ENCODE results near the gene IKZF1.
A peak's percentile ranks its signal among the peaks of the same experiment; 100 is the strongest.
"Not testable (repeated sequence)": the region's sequence is repeated elsewhere in the genome, so short reads cannot be mapped to it uniquely, and the experiment has no call there.

Gene IKZF1

DNA sequence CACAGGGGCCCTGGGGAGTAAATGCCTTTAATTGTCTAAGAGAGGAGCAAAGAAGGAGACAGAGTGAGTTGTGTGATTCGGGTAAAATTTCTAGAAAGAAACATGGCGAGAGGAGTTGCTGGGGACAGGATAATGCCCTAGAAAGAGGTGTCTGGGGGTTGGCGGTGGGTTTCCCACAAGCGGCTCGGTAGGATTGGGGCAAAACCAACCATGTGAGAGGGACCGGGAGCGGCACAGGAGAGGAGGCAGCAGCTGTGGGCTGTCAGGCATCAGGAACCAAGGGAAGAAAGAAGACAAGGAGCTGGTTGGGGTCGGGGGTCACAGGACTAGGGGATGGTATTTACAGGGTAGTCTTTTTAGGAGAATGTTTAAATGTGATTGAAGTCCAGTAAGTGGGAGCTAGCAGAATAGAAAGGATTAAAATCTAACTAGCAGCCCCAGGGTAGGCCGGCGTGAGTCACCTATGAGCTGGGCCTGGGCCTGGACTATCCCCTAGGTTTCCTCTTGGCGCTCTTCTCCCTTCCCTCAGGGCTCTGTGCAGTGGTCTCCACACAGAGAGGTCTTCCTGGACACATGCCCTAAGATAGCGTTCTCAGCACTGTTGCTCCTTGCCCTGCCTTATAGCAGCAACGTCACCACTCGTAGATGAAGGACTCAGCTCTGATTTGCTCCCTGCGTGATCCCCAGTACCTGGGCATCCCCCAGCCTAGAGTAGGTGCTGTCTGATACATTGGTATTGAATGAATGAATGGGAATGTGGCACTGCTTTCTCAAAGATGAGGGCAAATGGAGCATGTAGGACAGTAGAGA, 32.6 kb downstream of the IKZF1 start:
- no peak for DNase-seq (ENCODE audit: low read depth)
- peak; percentile 5 for TF ChIP-seq POLR2A (IDR thresholded peaks at IDR 0.05; ENCODE audit: extremely low read depth, insufficient read length)
- TF ChIP-seq, protein P1, sequence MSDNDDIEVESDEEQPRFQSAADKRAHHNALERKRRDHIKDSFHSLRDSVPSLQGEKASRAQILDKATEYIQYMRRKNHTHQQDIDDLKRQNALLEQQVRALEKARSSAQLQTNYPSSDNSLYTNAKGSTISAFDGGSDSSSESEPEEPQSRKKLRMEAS (IDR thresholded peaks at IDR 0.05; ENCODE audit: low read depth, low read length) = no peak
- no peak overlapping the region for H3K4me3 ChIP-seq (ENCODE audit: low read depth, low read length)

DNA sequence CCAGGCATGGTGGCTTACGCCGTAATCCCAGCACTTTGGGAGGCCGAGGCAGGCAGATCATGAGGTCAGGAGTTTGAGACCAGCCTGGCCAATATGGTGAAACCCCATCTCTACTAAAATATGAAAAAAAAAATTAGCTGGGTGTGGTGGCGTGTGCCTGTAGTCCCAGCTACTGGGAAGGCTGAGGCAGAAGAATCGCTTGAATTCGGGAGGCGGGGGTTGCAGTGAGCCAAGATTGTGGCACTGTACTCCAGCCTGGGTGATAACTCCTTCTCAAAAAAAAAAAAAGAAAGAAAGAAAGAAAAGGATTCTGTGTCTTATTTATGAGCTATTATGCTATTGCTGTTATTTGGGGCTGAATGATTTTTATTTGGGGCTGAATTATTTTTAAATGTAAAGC, 35.0 kb downstream of the IKZF1 start:
- H3K4me3 ChIP-seq (ENCODE audit: low read depth, low read length) = peak overlapping the region; percentile 55
- DNase-seq (ENCODE audit: low read depth) = not testable (repeated sequence)

DNA sequence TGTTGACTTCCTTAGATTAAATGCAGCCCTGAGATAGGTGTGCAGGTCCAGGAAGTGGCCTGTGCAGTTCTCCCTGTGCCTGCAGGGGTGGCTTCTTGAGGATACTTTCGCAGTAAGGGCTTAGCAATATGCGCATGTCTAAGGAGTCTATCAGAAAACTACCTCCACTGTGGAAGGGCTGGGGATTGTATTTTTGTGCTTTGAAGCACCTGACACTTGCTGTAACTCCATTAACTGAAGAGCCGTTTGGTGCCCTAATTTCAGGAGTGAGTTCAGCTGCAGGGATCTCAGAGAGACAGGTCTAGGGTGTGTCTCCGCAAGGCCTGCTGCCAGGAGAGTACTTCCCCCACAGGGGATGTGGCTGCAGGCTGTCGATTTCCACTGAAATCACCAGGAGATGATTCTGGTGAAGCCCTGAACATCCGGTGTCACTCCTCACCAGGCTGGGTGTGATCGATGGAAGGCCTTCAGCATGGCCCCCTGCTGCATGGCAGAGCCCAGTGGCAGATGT, 35.5 kb downstream of the IKZF1 start:
- H3K4me3 ChIP-seq (ENCODE audit: low read depth, low read length) = peak overlapping the region; percentile 22
- TF ChIP-seq, protein P2, sequence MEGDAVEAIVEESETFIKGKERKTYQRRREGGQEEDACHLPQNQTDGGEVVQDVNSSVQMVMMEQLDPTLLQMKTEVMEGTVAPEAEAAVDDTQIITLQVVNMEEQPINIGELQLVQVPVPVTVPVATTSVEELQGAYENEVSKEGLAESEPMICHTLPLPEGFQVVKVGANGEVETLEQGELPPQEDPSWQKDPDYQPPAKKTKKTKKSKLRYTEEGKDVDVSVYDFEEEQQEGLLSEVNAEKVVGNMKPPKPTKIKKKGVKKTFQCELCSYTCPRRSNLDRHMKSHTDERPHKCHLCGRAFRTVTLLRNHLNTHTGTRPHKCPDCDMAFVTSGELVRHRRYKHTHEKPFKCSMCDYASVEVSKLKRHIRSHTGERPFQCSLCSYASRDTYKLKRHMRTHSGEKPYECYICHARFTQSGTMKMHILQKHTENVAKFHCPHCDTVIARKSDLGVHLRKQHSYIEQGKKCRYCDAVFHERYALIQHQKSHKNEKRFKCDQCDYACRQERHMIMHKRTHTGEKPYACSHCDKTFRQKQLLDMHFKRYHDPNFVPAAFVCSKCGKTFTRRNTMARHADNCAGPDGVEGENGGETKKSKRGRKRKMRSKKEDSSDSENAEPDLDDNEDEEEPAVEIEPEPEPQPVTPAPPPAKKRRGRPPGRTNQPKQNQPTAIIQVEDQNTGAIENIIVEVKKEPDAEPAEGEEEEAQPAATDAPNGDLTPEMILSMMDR (IDR thresholded peaks at IDR 0.05; ENCODE audit: low read depth, low read length) = no peak
- TF ChIP-seq MYC (IDR thresholded peaks at IDR 0.05; ENCODE audit: low read depth, low read length) (0 out of 2 replicates have a peak, but pooled peaks have one; percentile 33), POLR2A (IDR thresholded peaks at IDR 0.05; ENCODE audit: extremely low read depth, insufficient read length) (no peak)
- TF ChIP-seq, protein P1 (IDR thresholded peaks at IDR 0.05; ENCODE audit: low read depth, low read length) = peak; percentile 9; the same call in 1 of the 2 replicates
- DNase-seq (ENCODE audit: low read depth) = peak; percentile 91

DNA sequence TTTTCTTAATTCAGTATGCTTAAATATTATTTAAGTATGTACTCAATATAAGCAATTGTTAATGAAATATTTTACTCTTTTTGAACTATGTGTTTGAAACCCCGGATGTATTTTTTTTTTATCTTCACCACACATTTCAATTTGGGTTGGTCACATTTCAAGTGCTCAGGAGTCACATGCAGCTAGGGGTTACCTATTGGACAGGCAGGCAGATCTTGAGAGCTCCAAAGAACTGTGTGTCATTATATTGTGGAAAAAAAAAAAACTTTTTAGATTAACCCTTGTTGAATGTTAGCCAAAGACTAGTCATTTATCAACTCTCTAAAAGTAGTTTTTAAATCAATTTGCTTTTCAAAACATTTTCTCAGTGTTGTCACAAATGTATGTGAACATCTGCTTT, 37.2 kb downstream of the IKZF1 start:
- no peak for DNase-seq (ENCODE audit: low read depth)
- TF ChIP-seq MYC (IDR thresholded peaks at IDR 0.05; ENCODE audit: low read depth, low read length) (no peak), POLR2A (IDR thresholded peaks at IDR 0.05; ENCODE audit: extremely low read depth, insufficient read length) (no peak)
- TF ChIP-seq, protein P1 (IDR thresholded peaks at IDR 0.05; ENCODE audit: low read depth, low read length) = no peak
- TF ChIP-seq, protein P2 (IDR thresholded peaks at IDR 0.05; ENCODE audit: low read depth, low read length) = no peak
- no peak overlapping the region for H3K4me3 ChIP-seq (ENCODE audit: low read depth, low read length)

DNA sequence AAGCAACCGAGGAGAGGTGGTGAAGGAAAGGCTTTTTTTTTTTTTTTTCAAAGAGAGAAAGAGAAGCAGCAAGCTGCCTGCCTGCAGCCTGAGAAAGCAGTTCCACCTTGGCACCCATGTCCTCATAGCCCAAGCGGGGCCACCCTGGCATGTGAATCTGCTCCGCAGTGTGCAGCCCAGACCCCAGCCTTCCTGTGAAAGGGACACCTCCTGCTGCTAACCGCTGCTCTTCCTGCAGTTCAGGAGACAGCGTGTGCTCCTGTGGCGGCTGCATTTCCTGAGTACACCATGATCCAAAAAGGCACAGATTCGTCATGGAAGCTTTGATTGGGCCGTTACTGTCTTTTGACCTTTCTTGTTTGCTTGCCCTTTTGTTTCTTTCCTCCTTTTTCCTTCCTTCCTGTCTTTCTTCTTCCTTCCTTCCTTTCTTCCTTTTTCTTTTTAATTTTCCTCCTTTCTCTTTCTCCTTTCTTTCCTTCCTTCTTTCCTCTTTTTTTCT, 38.1 kb downstream of the IKZF1 start:
- no peak overlapping the region for H3K4me3 ChIP-seq (ENCODE audit: low read depth, low read length)
- TF ChIP-seq MYC (IDR thresholded peaks at IDR 0.05; ENCODE audit: low read depth, low read length) (no peak), POLR2A (IDR thresholded peaks at IDR 0.05; ENCODE audit: extremely low read depth, insufficient read length) (no peak)
- TF ChIP-seq, protein P2 (IDR thresholded peaks at IDR 0.05; ENCODE audit: low read depth, low read length) = no peak
- TF ChIP-seq, protein P1 (IDR thresholded peaks at IDR 0.05; ENCODE audit: low read depth, low read length) = no peak
- no peak for DNase-seq (ENCODE audit: low read depth)

DNA sequence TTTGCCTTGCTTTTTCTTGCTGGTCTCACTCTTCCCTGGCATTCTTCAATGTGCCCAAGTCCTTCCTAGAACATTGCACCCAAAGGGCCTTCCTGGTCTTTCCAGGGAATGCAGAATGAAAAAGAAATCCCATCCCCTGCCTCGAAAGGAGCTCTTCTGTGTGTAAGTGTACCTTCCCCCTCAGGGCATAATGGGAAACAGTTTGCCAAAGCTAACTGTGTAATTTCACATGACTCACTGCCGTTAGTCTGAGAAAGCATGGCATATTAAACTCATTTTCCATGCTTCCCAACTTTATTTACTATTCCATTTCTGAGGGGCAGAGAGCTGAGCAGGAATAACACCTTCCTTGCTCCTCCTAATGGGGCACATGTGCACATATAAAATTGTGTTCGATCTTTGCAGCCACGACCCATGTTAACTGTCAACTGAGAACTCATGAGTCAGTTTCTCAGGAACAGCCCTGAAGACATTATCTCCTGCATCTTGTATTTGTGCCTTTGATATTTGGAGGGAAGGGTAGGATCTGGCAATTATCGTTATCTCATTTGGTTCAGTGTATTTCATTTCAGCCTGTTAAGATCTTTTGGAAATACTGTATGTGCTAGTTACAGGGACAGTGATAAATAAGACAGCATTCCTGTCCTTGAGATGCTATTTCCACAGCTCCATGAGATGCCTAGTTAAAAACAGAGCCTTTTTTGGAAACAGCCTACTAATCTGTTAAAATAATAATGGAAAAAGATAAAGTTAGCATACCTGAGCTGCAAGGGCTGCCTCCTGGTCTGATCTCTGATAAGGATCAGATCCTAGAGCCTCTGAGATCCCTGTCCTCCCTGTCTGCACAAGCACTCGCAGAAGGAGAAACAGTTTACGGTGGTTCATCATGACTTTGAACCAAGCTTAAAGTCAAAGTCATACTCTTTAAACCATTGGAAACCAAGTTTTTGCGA, 42.3 kb downstream of the IKZF1 start:
- TF ChIP-seq, protein P2 (IDR thresholded peaks at IDR 0.05; ENCODE audit: low read depth, low read length) = no peak
- TF ChIP-seq, protein P1 (IDR thresholded peaks at IDR 0.05; ENCODE audit: low read depth, low read length) = no peak
- TF ChIP-seq POLR2A (IDR thresholded peaks at IDR 0.05; ENCODE audit: extremely low read depth, insufficient read length) (no peak), MYC (IDR thresholded peaks at IDR 0.05; ENCODE audit: low read depth, low read length) (no peak)
- H3K4me3 ChIP-seq (ENCODE audit: low read depth, low read length) = no peak overlapping the region
- DNase-seq (ENCODE audit: low read depth) = no peak
